ENCODE data around the gene PHLPP1. TPM values are rescaled to one million over a fixed set of nuclear protein-coding genes. Genes with fewer than 3 reads are reported as not detected.

The PHLPP1 gene
- total and polyA plus RNA-seq, 9 of the 15 experiments (the other 6 are each of a cell fraction or from before 2014, with no cell fraction given) = 0.56 to 9.0 (median 4.5) TPM

GRCh38 chr18:62898359-62898758 lies 183.0 kb downstream of the PHLPP1 start:
- FAIRE-seq (no peak), ATAC-seq (no peak), DNase-seq (ENCODE audit: extremely low read depth in 1 of 4, low spot score in 3 of 4) (no peak)
- Histone ChIP-seq H3K4me2 (ENCODE audit: insufficient read depth, low read length) (no peak overlapping the region), H3K4me1 (replicated peaks in 1 of 2; ENCODE audit: control insufficient read depth in 2 of 2, insufficient read depth in 2 of 2, low read length in 2 of 2) (no peaks in the 10 kb centered on the region), H3K27ac (ENCODE audit: extremely low read depth, low read depth, low read length) (no peak overlapping the region), H3K36me3 (ENCODE audit: control insufficient read depth, insufficient read depth, low read length) (peaks cover 21% of the 10 kb centered on the region; the same call in 1 of the 3 replicates), H2AFZ (ENCODE audit: low read depth, low read length) (no peak overlapping the region), H3K4me3 (no peak overlapping the region), H3K79me2 (ENCODE audit: control insufficient read depth, insufficient read depth, low read length) (no peaks in the 10 kb centered on the region), H3K27me3 (ENCODE audit: control insufficient read depth in 2 of 2, insufficient read depth in 2 of 2, low read length in 2 of 2) (no peaks in the 10 kb centered on the region), H3K9me1 (ENCODE audit: control insufficient read depth, insufficient read depth, low read length) (no peaks in the 10 kb centered on the region), H4K20me1 (replicated peaks; ENCODE audit: control insufficient read depth, insufficient read depth, low read length) (no peaks in the 10 kb centered on the region), H3K9me3 (replicated peaks; ENCODE audit: control insufficient read depth, insufficient read depth, low read depth, low read length) (no peaks in the 10 kb centered on the region), H3K9ac (ENCODE audit: insufficient read depth in 1 of 2, low read depth in 2 of 2, low read length in 2 of 2) (no peak overlapping the region)
- no TSS peak for BruUV-seq (replicated peaks)
- CTCF ChIA-PET (ENCODE audit: low intra/inter-chr PET ratio) = no interaction called here
- in situ Hi-C loops (cut with MboI) (no loop called here), intact Hi-C loops (cut with micrococcal nuclease) (no loop called here)
- 68% methylated on average over 2 of the region's 2 CpGs for WGBS (ENCODE audit: insufficient coverage, low coverage, missing lambda C conversion rate)
- POLR2A ChIA-PET = no interaction called here
- TF ChIP-seq PHF8 (IDR thresholded peaks at IDR 0.05; ENCODE audit: borderline replicate concordance, low read length) (no peak), PTTG1 (tag; IDR thresholded peaks at IDR 0.05; ENCODE audit: low read depth) (no peak), MAFF (IDR thresholded peaks at IDR 0.05; ENCODE audit: low read length) (no peak), BACH1 (tag; IDR thresholded peaks at IDR 0.05) (no peak), CHD7 (IDR thresholded peaks at IDR 0.05; ENCODE audit: low read depth, low read length) (no peak), HMBOX1 (IDR thresholded peaks at IDR 0.05) (no peak), OTX1 (CRISPR knock-in tag; IDR thresholded peaks at IDR 0.05) (no peak), ZSCAN32 (CRISPR knock-in tag; IDR thresholded peaks at IDR 0.05) (no peak), JUND (IDR thresholded peaks at IDR 0.05; ENCODE audit: borderline replicate concordance, low read depth, low read length) (no peak), JUND (tag; IDR thresholded peaks at IDR 0.05; ENCODE audit: borderline replicate concordance, low read depth, low read length) (no peak)
